ENCODE measurements around the gene SGPP1. TPM values are rescaled to one million over a fixed set of nuclear protein-coding genes. Genes with fewer than 3 reads are reported as not detected.

Gene SGPP1
- total RNA-seq, 1 experiment from 2014 or later, result 27.0 TPM

DNA sequence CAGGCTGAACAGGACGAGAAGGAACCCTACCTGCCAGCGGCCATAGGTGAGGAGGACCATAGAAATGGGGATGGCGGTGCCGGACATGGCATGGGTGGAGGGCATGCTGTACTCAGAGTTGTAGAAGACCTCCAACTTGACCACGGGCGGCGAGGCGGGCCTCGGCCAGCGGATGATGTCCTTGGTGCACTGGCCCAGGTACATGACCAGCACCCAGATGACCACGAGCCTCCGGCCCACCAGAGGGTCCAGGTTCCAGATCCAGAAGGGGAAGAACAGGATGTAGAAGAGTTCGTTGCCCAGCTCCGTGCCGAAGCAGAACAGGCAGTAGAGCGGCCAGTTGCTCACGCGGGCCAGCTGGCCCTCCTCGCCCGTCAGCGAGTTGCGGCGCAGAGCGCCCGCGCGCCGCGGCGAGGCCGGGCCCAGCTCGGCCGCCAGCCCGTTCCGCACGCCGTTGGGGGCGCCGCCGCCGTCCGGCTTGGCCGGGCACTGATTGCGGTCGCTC is 582 bp downstream of the SGPP1 start:
- DNase-seq, result peak; percentile 34
- intact Hi-C loops (cut with micrococcal nuclease; ENCODE audit: unreplicated experiment), result loop anchor here (5.0 kb wide), 1 partner anchor 55 kb away; no protein-coding TSS in a partner anchor
- peak overlapping the region; percentile 93 for H3K4me3 Mint-ChIP-seq (ENCODE audit: low read depth, unreplicated experiment)
- peaks cover 37% of the 10 kb centered on the region for H3K4me1 Mint-ChIP-seq (ENCODE audit: low read depth, unreplicated experiment)
- H3K27me3 Mint-ChIP-seq (ENCODE audit: unreplicated experiment), result no peaks in the 10 kb centered on the region
- CTCF ChIA-PET, result interaction anchor here (0.8 to 1.7 kb wide), 2 partner anchors 42 to 54 kb away, joined by 3 to 5 read pairs; no protein-coding TSS in a partner anchor
- TF ChIP-seq, protein P1, sequence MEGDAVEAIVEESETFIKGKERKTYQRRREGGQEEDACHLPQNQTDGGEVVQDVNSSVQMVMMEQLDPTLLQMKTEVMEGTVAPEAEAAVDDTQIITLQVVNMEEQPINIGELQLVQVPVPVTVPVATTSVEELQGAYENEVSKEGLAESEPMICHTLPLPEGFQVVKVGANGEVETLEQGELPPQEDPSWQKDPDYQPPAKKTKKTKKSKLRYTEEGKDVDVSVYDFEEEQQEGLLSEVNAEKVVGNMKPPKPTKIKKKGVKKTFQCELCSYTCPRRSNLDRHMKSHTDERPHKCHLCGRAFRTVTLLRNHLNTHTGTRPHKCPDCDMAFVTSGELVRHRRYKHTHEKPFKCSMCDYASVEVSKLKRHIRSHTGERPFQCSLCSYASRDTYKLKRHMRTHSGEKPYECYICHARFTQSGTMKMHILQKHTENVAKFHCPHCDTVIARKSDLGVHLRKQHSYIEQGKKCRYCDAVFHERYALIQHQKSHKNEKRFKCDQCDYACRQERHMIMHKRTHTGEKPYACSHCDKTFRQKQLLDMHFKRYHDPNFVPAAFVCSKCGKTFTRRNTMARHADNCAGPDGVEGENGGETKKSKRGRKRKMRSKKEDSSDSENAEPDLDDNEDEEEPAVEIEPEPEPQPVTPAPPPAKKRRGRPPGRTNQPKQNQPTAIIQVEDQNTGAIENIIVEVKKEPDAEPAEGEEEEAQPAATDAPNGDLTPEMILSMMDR (IDR thresholded peaks at IDR 0.05; ENCODE audit: unreplicated experiment), result no peak
- H3K36me3 Mint-ChIP-seq (ENCODE audit: insufficient read depth, unreplicated experiment), result peaks cover 39% of the 10 kb centered on the region
- BruUV-seq (replicated peaks), result no TSS peak
- H3K9me3 Mint-ChIP-seq (ENCODE audit: low read depth, unreplicated experiment), result no peaks in the 10 kb centered on the region
- peak overlapping the region; percentile 87 for H3K27ac Mint-ChIP-seq (ENCODE audit: unreplicated experiment)

DNA sequence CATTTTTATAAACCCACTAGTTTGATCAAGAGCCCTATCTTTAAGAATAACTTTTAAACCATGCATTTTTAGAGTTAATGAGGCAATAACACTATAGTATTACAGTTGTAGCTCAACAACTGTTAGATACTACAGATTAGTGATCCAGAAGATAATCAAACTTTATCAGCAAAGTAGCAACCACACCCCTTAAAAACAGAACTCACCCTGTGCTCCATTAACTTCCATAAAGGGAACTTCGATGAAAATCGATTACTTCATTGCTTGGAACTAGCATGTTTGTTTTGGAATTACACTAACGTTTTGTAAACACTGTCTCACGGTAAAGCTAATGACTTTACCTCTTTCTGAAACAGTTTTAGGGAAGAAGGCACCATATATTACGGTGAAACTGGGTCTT is 1.4 kb downstream of the SGPP1 start:
- Mint-ChIP-seq H3K27me3 (ENCODE audit: unreplicated experiment) (no peaks in the 10 kb centered on the region), H3K4me3 (ENCODE audit: low read depth, unreplicated experiment) (peak overlapping the region; percentile 93), H3K36me3 (ENCODE audit: insufficient read depth, unreplicated experiment) (peaks cover 39% of the 10 kb centered on the region), H3K4me1 (ENCODE audit: low read depth, unreplicated experiment) (peaks cover 37% of the 10 kb centered on the region), H3K9me3 (ENCODE audit: low read depth, unreplicated experiment) (no peaks in the 10 kb centered on the region), H3K27ac (ENCODE audit: unreplicated experiment) (peak overlapping the region; percentile 87)
- intact Hi-C loops (cut with micrococcal nuclease; ENCODE audit: unreplicated experiment), result loop anchor here (5.0 kb wide), 1 partner anchor 54 kb away; no protein-coding TSS in a partner anchor
- DNase-seq, result no peak
- TF ChIP-seq, protein P1 (IDR thresholded peaks at IDR 0.05; ENCODE audit: unreplicated experiment), result no peak
- BruUV-seq (replicated peaks), result TSS peak; percentile 62
- CTCF ChIA-PET, result interaction anchor here (1.1 kb wide), 1 partner anchor 44 kb away, joined by 3 read pairs; no protein-coding TSS in a partner anchor

DNA sequence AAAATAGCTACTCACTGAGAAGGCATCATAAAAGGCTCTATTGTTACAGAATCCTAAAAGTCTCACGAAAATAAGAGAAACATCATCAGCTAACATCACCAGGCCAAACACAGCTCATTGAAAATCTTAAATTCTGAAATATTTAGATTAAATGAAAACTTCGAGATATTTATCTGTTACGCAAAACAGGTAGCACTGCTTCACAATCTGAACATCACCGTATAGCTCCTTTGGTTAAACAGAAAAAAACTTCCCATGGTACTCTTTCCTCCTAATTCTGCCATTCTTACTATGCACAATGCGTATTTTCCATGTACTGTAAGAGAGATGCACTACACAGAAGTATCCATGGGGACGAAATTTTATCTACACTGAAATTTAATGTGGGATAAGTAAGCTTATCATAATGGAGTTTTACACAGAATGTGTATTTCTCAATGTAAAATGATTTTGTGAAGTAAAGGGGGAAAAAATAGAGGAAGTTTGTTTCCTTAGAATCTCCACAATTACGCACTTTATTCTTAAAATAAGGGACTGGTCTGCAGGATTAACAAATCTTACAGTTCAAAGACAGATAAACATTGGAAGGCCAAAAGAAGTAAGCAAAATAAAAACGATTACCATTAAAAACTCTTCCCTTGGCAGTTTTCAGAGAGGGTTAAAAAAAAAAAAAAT is 1.9 kb downstream of the SGPP1 start:
- peaks cover 35% of the 10 kb centered on the region for H3K4me1 Mint-ChIP-seq (ENCODE audit: low read depth, unreplicated experiment)
- DNase-seq, result no peak
- intact Hi-C loops (cut with micrococcal nuclease; ENCODE audit: unreplicated experiment), result loop anchor here (5.0 kb wide), 1 partner anchor 54 kb away; no protein-coding TSS in a partner anchor
- peaks cover 39% of the 10 kb centered on the region for H3K36me3 Mint-ChIP-seq (ENCODE audit: insufficient read depth, unreplicated experiment)
- peak overlapping the region; percentile 87 for H3K27ac Mint-ChIP-seq (ENCODE audit: unreplicated experiment)
- TF ChIP-seq, protein P1 (IDR thresholded peaks at IDR 0.05; ENCODE audit: unreplicated experiment), result no peak
- CTCF ChIA-PET, result interaction anchor here (1.1 kb wide), 1 partner anchor 44 kb away, joined by 3 read pairs; no protein-coding TSS in a partner anchor
- no peaks in the 10 kb centered on the region for H3K27me3 Mint-ChIP-seq (ENCODE audit: unreplicated experiment)
- peak overlapping the region; percentile 93 for H3K4me3 Mint-ChIP-seq (ENCODE audit: low read depth, unreplicated experiment)
- BruUV-seq (replicated peaks), result no TSS peak
- H3K9me3 Mint-ChIP-seq (ENCODE audit: low read depth, unreplicated experiment), result no peaks in the 10 kb centered on the region

DNA sequence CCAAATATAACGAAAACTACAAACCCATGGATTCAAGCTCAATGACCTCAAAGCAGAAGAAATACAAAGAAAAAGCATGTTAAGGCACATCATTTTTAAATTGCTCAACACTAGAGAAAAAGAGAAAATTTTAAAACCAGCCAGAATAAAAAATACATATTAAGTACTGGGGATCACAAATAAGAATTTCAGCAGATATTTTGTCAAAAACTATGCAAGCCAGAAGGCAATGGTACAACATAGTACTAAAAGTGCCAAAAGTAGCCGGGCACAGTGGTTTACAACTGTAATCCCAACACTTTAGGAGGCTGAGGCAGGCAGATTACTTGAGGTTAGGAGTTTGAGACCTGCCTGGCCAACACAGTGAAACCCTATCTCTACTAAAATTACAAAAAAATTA is 10.2 kb downstream of the SGPP1 start:
- H3K36me3 Mint-ChIP-seq (ENCODE audit: insufficient read depth, unreplicated experiment), result peaks cover 10% of the 10 kb centered on the region
- no peak overlapping the region for H3K27ac Mint-ChIP-seq (ENCODE audit: unreplicated experiment)
- peaks cover 6% of the 10 kb centered on the region for H3K9me3 Mint-ChIP-seq (ENCODE audit: low read depth, unreplicated experiment)
- no TSS peak for BruUV-seq (replicated peaks)
- no peak for DNase-seq
- H3K27me3 Mint-ChIP-seq (ENCODE audit: unreplicated experiment), result no peaks in the 10 kb centered on the region
- H3K4me3 Mint-ChIP-seq (ENCODE audit: low read depth, unreplicated experiment), result no peak overlapping the region
- TF ChIP-seq, protein P1 (IDR thresholded peaks at IDR 0.05; ENCODE audit: unreplicated experiment), result no peak
- intact Hi-C loops (cut with micrococcal nuclease; ENCODE audit: unreplicated experiment), result no loop called here
- CTCF ChIA-PET, result no interaction called here
- peaks cover 14% of the 10 kb centered on the region for H3K4me1 Mint-ChIP-seq (ENCODE audit: low read depth, unreplicated experiment)

All from Calu3 (cell line).